SK-N-SH treated with all-trans-retinoic acid at 6 μM for 48 hours (cell line): ENCODE measurements around the gene ASB6.

ENCODE experiments used
- BACH2 ChIP-seq: fragments of 250-450 bp; sonication (Bioruptor Pico); IDR thresholded peaks from 2 replicates; pipeline ENCODE4 v1.9.0; 2021; ENCODE audit warnings: mild to moderate bottlenecking, borderline replicate concordance
- CSRNP3 ChIP-seq: fragments of 250-450 bp; sonication (Bioruptor Pico); IDR thresholded peaks from 2 replicates; pipeline ENCODE4 v1.5.1; 2021; ENCODE audit warnings: mild to moderate bottlenecking, moderate library complexity
- ESRRG ChIP-seq: fragments of 250-450 bp; sonication (Bioruptor Pico); IDR thresholded peaks from 2 replicates; pipeline ENCODE4 v1.6.1; 2021; ENCODE audit warnings: mild to moderate bottlenecking
- GLIS3 ChIP-seq: fragments of 250-450 bp; sonication (Bioruptor Pico); IDR thresholded peaks from 2 replicates; pipeline ENCODE4 v1.5.0; 2020; ENCODE audit warnings: mild to moderate bottlenecking, moderate library complexity
- OSR1 ChIP-seq: fragments of 250-450 bp; sonication (Bioruptor Pico); IDR thresholded peaks from 2 replicates; pipeline ENCODE4 v1.8.0; 2022; ENCODE audit warnings: moderate library complexity, mild to moderate bottlenecking, inconsistent platforms
- PATZ1 ChIP-seq: fragments of 250-450 bp; sonication (Bioruptor Pico); IDR thresholded peaks from 2 replicates; pipeline ENCODE4 v1.8.0; 2020; ENCODE audit warnings: mild to moderate bottlenecking, moderate library complexity, borderline replicate concordance
- PPARA ChIP-seq: fragments of 250-450 bp; sonication (Bioruptor Pico); IDR thresholded peaks from 2 replicates; pipeline ENCODE4 v1.5.0; 2020; ENCODE audit warnings: mild to moderate bottlenecking, borderline replicate concordance
- RARB ChIP-seq: fragments of 250-450 bp; sonication (Bioruptor Pico); IDR thresholded peaks from 2 replicates; pipeline ENCODE4 v1.8.0; 2021; ENCODE audit warnings: mild to moderate bottlenecking, moderate library complexity
- TCF4 ChIP-seq: fragments of 250-450 bp; sonication (Bioruptor Pico); IDR thresholded peaks from 2 replicates; pipeline ENCODE4 v1.8.0; 2021; ENCODE audit warnings: mild to moderate bottlenecking, moderate library complexity, borderline replicate concordance
- ZC3H10 ChIP-seq: fragments of 250-450 bp; sonication (Bioruptor Pico); IDR thresholded peaks from 2 replicates; pipeline ENCODE4 v1.5.1; 2021; ENCODE audit warnings: mild to moderate bottlenecking, moderate library complexity
- ZNF565 ChIP-seq: fragments of 450-650 bp; formaldehyde crosslinking; conservative IDR thresholded peaks from 2 replicates; pipeline ENCODE4 v1.5.0; 2020; ENCODE audit warnings: low read depth, mild to moderate bottlenecking, moderate library complexity
- TF ChIP-seq, protein P1 (sequence below): fragments of 250-450 bp; sonication (Bioruptor Pico); IDR thresholded peaks from 2 replicates; pipeline ENCODE4 v1.8.0; 2021; ENCODE audit warnings: low read depth, mild to moderate bottlenecking, moderate library complexity, borderline replicate concordance
- TF ChIP-seq, protein P2 (sequence below): fragments of 250-450 bp; sonication (Bioruptor Pico); IDR thresholded peaks from 2 replicates; pipeline ENCODE4 v1.5.1; 2020; ENCODE audit warnings: low read depth, mild to moderate bottlenecking, moderate library complexity

DNA sequence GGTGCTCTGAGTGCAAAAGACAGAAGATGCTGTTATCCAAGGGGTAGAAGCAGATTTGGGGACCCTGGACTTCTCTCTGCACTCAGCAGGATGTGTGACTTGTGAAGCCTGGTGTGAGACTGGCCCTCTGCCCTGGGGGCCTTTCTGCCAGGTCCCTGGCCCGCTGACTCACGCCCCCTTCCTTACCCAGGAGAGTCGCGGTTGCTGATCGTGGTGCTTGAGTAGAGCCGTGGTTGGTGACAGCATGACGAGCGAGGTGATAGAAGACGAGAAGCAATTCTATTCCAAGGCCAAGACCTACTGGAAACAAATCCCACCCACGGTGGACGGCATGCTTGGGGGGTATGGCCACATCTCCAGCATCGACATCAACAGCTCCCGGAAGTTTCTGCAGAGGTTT is 9.5 kb downstream of the ASB6 start:
- TF ChIP-seq PATZ1 (no peak), ZC3H10 (CRISPR knock-in tag) (no peak), OSR1 (CRISPR knock-in tag) (no peak), ESRRG (CRISPR knock-in tag) (no peak), TCF4 (CRISPR knock-in tag) (no peak), RARB (CRISPR knock-in tag) (no peak), PPARA (no peak), CSRNP3 (CRISPR knock-in tag) (no peak), ZNF565 (no peak), GLIS3 (CRISPR knock-in tag) (no peak), BACH2 (CRISPR knock-in tag) (no peak)
- TF ChIP-seq, protein P1, sequence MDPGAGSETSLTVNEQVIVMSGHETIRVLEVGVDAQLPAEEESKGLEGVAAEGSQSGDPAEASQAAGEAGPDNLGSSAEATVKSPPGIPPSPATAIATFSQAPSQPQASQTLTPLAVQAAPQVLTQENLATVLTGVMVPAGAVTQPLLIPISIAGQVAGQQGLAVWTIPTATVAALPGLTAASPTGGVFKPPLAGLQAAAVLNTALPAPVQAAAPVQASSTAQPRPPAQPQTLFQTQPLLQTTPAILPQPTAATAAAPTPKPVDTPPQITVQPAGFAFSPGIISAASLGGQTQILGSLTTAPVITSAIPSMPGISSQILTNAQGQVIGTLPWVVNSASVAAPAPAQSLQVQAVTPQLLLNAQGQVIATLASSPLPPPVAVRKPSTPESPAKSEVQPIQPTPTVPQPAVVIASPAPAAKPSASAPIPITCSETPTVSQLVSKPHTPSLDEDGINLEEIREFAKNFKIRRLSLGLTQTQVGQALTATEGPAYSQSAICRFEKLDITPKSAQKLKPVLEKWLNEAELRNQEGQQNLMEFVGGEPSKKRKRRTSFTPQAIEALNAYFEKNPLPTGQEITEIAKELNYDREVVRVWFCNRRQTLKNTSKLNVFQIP, result no peak
- TF ChIP-seq, protein P2, sequence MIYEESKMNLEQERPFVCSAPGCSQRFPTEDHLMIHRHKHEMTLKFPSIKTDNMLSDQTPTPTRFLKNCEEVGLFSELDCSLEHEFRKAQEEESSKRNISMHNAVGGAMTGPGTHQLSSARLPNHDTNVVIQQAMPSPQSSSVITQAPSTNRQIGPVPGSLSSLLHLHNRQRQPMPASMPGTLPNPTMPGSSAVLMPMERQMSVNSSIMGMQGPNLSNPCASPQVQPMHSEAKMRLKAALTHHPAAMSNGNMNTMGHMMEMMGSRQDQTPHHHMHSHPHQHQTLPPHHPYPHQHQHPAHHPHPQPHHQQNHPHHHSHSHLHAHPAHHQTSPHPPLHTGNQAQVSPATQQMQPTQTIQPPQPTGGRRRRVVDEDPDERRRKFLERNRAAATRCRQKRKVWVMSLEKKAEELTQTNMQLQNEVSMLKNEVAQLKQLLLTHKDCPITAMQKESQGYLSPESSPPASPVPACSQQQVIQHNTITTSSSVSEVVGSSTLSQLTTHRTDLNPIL (CRISPR knock-in tag), result no peak
